GM18873 (cell line): ENCODE results near the gene FREM2.

ENCODE experiments used
- ATAC-seq: cut with Tn5 transposase; IDR thresholded peaks from one replicate; pipeline ENCODE4 v1.9.1; 2021; ENCODE audit warnings: mild to moderate bottlenecking, moderate library complexity, moderate number of reproducible peaks; ENCODE audit not compliant: unreplicated experiment, low FRiP score

Gene FREM2

GRCh38 chr13:38685431-38685830 is 1.4 kb upstream of the FREM2 start:
- ATAC-seq, result no peak

- ATAC-seq, result no peak
Measured at GRCh38 chr13:38685974-38686576, 802 bp upstream of the FREM2 start.

- no peak for ATAC-seq
Measured at GRCh38 chr13:38687246-38688229, 661 bp downstream of the FREM2 start.

- ATAC-seq, result no peak
Measured at GRCh38 chr13:38688674-38689073, 1.8 kb downstream of the FREM2 start.

- ATAC-seq, result no peak
Measured at GRCh38 chr13:38690231-38690630, 3.4 kb downstream of the FREM2 start.

- no peak for ATAC-seq
Measured at GRCh38 chr13:38693168-38693567, 6.3 kb downstream of the FREM2 start.

GRCh38 chr13:38693641-38694040 is 6.8 kb downstream of the FREM2 start:
- no peak for ATAC-seq

GRCh38 chr13:38697197-38697596 is 10.3 kb downstream of the FREM2 start:
- ATAC-seq, result no peak

- no peak for ATAC-seq
Measured at GRCh38 chr13:38697628-38698333, 10.9 kb downstream of the FREM2 start.

GRCh38 chr13:38700051-38700450 is 13.2 kb downstream of the FREM2 start:
- ATAC-seq, result no peak

- no peak for ATAC-seq
Measured at GRCh38 chr13:38702669-38703068, 15.8 kb downstream of the FREM2 start.

GRCh38 chr13:38703255-38703654 is 16.4 kb downstream of the FREM2 start:
- ATAC-seq, result no peak

GRCh38 chr13:38705365-38705764 is 18.5 kb downstream of the FREM2 start:
- no peak for ATAC-seq

- ATAC-seq, result no peak
Measured at GRCh38 chr13:38707460-38707859, 20.6 kb downstream of the FREM2 start.

GRCh38 chr13:38713046-38713445 is 26.2 kb downstream of the FREM2 start:
- no peak for ATAC-seq

- no peak for ATAC-seq
Measured at GRCh38 chr13:38718374-38718773, 31.5 kb downstream of the FREM2 start.

- no peak for ATAC-seq
Measured at GRCh38 chr13:38730332-38730731, 43.5 kb downstream of the FREM2 start.

- no peak for ATAC-seq
Measured at GRCh38 chr13:38733146-38733545, 46.3 kb downstream of the FREM2 start.

GRCh38 chr13:38735665-38736440 is 49.0 kb downstream of the FREM2 start:
- ATAC-seq, result no peak

- no peak for ATAC-seq
Measured at GRCh38 chr13:38743466-38743865, 56.6 kb downstream of the FREM2 start.
